NCI-H2227 treated with DMSO at 0.1 percent for 48 hours (cell line): ENCODE data around the gene MTERF1.
"Not testable (repeated sequence)": the region's sequence is repeated elsewhere in the genome, so short reads cannot be mapped to it uniquely, and the experiment has no call there.

ENCODE experiments used
- DNase-seq: peaks from one replicate; lab custom pipeline; 2025; lab: John Stamatoyannopoulos, UW

Gene MTERF1

DNA sequence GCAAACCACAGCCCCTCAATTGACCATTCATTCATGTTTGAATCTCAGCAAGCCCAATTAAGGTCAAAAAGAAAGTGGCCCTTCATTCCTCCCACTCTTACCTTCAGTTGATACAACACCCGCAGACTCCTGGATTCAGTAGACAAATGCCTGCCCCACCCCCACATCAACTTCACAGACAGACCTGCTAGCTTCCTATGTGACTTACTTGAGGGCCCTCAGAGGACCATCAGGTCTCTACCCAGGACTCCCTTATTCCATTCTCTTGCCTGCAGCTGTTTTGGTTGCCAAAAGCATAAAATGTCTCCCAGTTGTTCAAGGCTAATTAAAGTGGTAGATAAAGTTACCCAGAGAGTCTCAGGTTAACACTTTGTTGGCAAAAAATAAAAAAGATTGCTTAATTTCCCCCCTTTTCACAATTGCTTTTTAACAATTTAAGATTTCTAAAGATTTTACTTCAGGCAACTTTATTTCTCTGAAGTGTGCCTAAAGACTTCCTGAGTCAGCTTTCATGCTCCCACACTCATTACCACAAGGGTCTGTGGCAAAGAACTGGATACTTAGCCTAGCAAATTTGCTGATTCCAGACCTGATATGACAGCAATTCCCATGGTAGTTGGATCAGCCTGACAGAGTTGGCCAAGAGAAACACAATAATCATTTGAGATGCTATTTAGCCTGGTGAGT, 3.3 kb upstream of the MTERF1 start:
- no peak for DNase-seq

DNA sequence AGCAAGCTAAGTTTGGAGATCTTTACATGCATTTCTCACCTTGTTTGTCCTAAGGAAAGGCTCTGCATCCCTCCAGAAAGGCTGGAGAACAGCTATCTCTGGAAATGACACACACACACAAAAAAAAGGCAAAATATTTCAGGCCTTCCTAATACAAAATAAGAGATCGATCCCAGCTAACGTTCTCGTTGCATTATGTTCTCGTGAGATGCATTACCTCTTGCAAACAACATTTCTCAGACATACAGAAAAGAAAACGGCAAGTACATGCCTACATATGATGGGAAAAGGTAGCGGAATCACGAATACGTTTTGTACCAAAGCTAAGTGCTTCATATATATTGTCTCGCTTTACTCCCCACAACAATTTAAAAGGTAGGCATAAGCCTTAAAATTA, 488 bp downstream of the MTERF1 start:
- no peak for DNase-seq

DNA sequence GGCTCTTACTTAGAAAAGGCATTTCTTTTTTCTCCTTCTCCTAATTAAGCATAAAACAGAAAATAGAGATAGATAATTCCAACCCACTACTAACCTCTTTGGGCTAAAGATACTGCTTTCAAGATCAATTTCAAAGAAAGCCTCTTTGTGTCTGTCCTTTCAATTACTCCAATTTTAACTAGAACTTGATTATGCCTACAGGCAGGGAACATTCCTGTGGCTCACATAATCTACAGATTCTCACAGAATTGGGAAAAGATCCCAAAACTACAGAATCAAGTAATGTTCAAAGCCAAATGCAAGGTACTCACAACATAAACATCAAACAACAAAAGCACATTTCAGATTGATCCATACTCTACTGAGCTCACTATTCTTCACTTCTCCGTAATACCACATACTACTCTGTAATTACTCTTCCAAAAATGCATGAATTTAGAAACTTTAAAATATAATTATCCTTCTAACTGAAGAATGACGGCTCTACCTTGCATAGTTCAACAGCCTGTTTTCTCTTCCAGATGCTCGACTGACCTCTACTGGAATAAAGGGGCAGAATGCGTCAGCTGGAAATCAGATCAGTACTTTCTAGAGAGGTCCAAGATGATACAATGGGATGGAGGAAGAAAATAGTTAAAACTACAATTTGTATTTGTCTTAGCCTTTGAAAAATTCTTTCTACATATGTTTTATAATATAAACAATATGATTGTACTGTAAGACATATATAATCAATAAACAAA, 3.9 kb downstream of the MTERF1 start:
- peak; percentile 12 for DNase-seq

GRCh38 chr7:91875851-91876250, 4.7 kb downstream of the MTERF1 start:
- DNase-seq = no peak

GRCh38 chr7:91872928-91873327, 7.6 kb downstream of the MTERF1 start:
- DNase-seq = no peak

DNA sequence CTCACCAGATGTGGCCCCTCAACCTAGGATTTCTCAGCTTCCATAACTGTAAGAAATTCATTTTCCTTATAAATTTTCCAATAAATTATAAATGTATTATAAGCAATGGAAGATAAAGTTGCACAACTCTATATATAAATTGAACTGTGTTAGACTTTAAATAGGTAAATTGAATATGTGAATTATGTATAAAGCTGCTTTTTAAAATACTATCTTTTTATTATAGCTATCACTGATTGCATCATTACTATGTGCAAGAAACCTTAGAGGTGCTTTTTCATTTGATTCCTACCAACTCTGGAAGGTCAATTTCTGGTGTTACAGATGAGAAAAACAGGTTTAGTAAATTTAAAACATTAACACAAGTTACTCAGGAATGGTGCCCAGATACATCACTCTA, 8.4 kb downstream of the MTERF1 start:
- no peak for DNase-seq

- DNase-seq = no peak
Measured at GRCh38 chr7:91869661-91870060, 10.8 kb downstream of the MTERF1 start.

DNA sequence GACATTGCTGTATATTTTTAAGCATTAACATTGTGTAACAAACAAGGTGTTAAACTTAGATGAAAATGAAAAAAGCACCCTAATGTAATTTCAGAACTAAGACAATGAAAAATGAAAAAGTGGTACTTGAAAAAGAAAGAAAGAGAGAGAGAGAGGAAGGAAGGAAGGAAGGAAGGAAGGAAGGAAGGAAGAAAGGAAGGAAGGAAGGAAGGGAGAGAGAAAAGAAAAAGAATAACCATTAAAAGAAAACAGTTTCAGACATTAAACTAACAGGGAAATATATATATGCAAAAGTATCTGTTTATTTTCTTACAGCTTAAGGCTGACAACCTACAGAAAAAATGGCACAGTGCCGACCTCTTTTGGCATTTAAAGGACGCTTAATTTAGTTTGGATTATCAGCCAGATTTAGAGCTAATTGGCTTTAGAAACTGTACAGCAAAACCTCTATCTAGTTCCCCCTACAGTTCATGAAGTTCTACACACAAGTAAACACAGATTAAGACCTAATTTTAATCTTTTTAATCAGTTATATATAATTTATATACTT, 13.8 kb downstream of the MTERF1 start:
- no peak for DNase-seq

- no peak for DNase-seq
Measured at GRCh38 chr7:91865511-91865910, 15.0 kb downstream of the MTERF1 start.

DNA sequence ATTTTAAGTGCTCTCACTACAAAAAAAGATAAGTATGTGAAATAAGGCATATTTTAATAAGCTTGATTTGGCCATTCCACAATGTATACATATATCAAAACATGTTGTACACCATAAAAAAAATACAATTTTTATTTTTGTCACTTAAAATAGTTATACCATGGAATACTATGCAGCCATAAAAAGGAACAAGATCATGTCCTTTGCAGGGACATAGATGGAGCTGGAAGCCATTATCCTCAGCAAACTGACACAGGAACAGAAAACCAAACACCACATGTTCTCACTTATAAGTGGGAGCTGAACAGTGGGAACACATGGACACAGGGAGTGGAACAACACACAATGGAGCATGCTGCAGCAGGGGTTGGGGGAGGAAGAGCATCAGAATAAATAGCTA, 15.9 kb downstream of the MTERF1 start:
- DNase-seq = not testable (repeated sequence)

GRCh38 chr7:91864070-91864469, 16.4 kb downstream of the MTERF1 start:
- no peak for DNase-seq

- DNase-seq = no peak
Measured at GRCh38 chr7:91852263-91852741, 28.2 kb downstream of the MTERF1 start.

GRCh38 chr7:91850455-91850854, 30.0 kb downstream of the MTERF1 start:
- DNase-seq = no peak

DNA sequence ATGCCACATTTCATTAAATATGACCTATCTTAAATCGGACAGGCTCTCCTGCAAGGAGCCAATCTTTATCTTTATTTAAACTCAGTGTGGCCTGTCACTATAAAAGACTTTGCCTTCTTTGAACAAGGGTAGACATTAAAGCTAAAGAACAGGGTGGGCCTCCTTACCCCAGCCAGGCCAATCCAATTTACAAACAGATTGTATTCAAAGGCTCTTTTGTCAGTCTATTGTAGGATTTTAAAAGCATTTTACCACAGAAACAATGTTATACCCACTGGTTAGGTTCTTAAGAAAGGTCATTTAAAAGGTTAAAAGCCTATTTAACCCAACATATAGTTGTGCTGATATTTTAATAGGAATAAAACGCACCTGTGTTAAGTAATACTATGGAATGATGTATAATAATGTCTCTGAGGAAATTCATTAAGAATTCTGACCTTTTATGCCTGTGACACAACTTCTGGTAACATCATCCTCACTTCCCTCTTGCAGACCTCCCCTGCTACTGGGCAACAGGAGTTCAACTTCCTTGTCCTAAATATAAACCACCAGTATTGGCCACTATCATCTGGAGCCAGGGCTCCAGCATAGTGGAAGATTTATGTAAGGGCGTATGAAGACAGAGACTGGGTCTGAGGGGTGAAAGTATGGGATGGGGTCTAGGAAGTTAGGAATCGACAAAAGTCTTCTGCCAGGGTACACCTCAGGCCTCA, 32.5 kb downstream of the MTERF1 start:
- no peak for DNase-seq

GRCh38 chr7:91847231-91847630, 33.3 kb downstream of the MTERF1 start:
- no peak for DNase-seq

DNA sequence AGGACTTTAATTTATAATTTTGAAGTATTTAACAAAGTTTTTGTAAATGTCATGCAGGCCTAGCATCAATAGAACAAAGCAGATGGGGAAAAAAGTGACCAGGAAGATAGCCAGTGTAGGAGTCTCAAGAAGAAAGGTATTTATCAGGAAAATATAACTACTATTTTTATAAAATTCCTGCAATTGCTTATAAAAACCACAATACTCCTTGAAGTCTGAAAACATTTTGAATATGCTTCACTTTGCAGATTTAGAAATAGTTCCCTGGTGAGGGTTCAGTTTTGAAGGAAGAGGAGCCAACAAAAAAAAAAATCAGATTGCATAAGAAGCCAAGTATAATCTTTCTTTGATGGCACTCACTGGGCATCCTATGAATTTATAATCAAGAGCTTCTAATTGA, 34.1 kb downstream of the MTERF1 start:
- DNase-seq = no peak

DNA sequence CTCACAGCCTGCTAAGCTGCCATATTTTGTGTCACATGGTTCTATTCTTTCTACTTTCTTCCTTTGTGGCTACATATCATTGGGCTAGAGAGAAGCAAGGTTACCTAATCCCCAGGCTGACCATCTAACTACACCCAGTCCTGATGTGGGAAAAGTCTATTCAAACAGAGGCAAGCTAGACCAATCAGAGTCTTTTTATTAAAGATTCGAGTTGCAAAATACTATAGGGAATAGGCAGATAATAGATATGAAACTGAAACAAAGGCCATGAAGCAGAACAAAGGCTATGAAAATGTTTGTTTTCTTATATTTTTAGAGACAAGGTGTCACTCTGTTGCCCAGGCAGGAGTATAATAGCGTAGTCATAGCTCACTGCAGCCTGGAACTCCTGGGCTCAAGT, 36.7 kb downstream of the MTERF1 start:
- no peak for DNase-seq

DNA sequence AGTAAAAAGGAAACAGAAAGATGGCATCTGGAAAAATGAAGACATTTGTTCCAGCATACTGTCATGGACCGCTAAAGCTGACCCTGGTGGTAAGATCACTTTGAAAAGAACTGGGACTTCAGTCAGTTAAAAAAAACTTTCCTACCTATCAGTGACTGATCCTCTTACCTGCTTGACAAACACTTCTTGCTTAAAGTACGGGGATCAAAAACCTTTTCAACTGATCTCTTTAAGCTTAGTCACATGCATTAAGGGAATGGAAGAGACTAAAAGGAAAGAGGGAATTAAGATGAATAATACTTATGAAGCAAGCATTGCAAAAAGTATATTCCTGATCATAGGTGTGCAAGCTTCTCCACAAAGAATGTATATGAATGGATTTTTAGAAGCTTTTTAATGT, 42.1 kb downstream of the MTERF1 start:
- no peak for DNase-seq

- no peak for DNase-seq
Measured at GRCh38 chr7:91837397-91838070, 43.0 kb downstream of the MTERF1 start.

DNA sequence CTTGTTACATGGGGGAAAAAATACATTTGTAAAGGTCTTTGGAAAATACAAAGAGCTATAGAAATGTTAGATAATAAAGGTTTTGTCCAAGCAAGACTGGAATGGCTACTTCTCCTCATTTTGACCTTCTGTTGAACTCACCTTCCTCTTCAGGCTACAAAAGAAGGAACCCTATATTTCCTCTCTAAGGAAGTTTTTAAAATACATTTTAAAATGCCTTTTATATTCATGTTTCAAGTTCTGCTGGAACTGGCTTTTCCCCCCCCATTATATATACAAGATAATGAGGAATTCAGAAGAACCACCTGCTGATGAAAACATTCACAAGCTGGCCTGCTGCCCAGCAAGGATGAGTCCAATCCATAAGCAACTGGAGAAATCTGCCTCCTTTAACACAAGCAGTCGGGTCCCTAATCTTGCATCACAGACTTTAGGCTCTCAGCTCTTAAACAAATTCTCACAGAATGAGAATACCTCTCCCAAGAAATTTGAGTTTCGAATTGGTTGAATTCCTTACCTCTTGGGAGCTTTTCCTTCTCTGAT, 44.6 kb downstream of the MTERF1 start:
- no peak for DNase-seq

DNA sequence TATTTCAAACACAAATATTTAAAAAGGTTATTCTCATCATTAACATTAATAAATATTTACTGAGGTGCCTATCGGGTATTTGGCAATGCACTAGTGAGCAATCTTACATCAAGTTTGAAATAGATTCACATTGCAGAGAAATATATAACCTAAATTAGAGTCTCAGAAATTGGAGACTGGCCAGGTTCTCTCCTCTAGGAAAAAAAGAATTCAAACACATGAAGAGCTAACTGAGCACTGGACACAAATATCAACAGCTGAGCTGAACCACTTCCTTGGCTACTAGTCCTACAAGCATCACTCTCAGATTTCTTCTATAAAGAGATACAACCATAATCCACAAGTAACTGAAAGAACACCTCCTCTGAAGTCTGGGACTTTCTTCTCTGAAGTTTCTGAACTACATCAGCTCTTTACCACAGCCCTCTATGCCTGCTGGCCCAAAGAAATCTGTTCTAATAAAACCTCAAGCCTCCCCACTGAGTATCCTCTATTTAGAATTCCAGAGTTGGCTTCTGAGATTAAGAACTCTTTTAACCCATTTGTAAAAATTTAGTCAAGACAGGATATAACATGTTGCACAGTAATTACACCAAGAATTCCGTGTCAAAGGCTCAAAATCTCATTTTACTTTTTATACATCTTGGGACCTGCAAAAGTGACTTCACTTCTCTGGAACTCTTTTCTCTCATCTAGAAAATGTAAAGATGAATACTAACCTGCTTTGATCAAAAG, 45.2 kb downstream of the MTERF1 start:
- DNase-seq = no peak
